ENCODE results near the gene AACS. TPM values are rescaled to one million over a fixed set of nuclear protein-coding genes. Genes with fewer than 3 reads are reported as not detected.
"Not testable (repeated sequence)": the region's sequence is repeated elsewhere in the genome, so short reads cannot be mapped to it uniquely, and the experiment has no call there.

AACS gene
- total and polyA plus RNA-seq, 2 experiments from 2014 or later = 24.2 to 33.2 TPM

DNA sequence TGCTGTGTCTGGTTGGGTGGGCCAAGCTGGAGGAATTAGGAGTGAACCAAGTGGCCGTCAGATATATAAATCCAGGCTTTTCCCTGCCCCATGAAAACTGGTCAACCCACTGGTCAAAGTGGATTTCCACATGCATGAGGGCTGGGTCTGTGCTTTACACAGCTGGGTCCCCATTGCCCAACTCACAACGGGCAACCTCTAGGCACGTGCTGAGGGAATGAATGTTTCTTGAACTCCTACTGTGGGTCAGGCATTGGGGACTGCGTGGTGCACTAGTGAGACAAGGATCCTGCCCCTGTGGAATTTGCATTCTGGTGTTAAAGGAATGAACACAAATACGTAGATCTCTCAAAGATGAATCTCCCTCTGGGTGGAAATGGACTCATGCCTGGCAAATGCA lies 7.5 kb upstream of the AACS start:
- TF ChIP-seq, protein P1, sequence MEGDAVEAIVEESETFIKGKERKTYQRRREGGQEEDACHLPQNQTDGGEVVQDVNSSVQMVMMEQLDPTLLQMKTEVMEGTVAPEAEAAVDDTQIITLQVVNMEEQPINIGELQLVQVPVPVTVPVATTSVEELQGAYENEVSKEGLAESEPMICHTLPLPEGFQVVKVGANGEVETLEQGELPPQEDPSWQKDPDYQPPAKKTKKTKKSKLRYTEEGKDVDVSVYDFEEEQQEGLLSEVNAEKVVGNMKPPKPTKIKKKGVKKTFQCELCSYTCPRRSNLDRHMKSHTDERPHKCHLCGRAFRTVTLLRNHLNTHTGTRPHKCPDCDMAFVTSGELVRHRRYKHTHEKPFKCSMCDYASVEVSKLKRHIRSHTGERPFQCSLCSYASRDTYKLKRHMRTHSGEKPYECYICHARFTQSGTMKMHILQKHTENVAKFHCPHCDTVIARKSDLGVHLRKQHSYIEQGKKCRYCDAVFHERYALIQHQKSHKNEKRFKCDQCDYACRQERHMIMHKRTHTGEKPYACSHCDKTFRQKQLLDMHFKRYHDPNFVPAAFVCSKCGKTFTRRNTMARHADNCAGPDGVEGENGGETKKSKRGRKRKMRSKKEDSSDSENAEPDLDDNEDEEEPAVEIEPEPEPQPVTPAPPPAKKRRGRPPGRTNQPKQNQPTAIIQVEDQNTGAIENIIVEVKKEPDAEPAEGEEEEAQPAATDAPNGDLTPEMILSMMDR (IDR thresholded peaks at IDR 0.05; ENCODE audit: poor library complexity) = no peak
- TF ChIP-seq EZH2phosphoT487 (IDR thresholded peaks at IDR 0.05; ENCODE audit: low read depth, severe bottlenecking, unreplicated experiment) = no peak
- TF ChIP-seq EZH2 (IDR thresholded peaks at IDR 0.05; ENCODE audit: borderline replicate concordance) = no peak
- Histone ChIP-seq H3K27me3 (no peaks in the 10 kb centered on the region), H3K4me2 (no peak overlapping the region), H3K4me3 (no peak overlapping the region), H3K27ac (no peak overlapping the region), H3K4me1 (ENCODE audit: insufficient read depth) (no peaks in the 10 kb centered on the region), H3K9me2 (replicated peaks; ENCODE audit: insufficient read depth) (no peaks in the 10 kb centered on the region), H2AFZ (no peak overlapping the region), H3K9me3 (ENCODE audit: low read depth) (no peaks in the 10 kb centered on the region), H3K79me2 (no peaks in the 10 kb centered on the region), H3K36me3 (replicated peaks; ENCODE audit: insufficient read depth, low read depth) (no peaks in the 10 kb centered on the region), H4K20me1 (ENCODE audit: insufficient read depth, poor library complexity, severe bottlenecking) (no peaks in the 10 kb centered on the region)
- DNase-seq (ENCODE audit: low spot score) = no peak
- WGBS (ENCODE audit: low lambda C conversion rate, missing lambda C conversion rate) = 85% methylated on average over 5 of the region's 5 CpGs

DNA sequence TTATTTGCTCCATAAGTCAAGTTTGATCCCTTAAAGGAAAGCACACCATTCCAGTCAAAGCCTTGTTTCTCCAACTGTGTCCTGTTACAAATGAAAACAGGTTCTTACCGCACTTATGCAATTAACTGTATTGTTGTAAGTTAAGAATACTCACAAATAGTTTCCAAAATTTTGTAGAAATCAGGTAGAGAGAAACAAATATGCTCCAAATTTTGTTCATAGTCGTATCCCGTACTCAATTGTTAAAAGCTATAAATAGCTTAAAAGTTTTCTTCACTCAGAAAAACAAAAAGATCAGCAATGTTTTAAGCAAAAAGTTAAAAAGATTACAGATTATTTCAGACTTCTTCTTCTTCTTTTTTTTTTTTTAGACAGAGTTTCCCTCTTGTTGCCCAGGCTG lies 4.0 kb upstream of the AACS start:
- Histone ChIP-seq H3K9me2 (replicated peaks; ENCODE audit: insufficient read depth) (no peaks in the 10 kb centered on the region), H3K27me3 (no peaks in the 10 kb centered on the region), H3K4me2 (no peak overlapping the region), H3K79me2 (peaks cover 7% of the 10 kb centered on the region), H3K4me3 (no peak overlapping the region), H3K9me3 (ENCODE audit: low read depth) (no peaks in the 10 kb centered on the region), H3K27ac (no peak overlapping the region), H2AFZ (no peak overlapping the region), H3K4me1 (ENCODE audit: insufficient read depth) (peaks cover 4% of the 10 kb centered on the region), H4K20me1 (ENCODE audit: insufficient read depth, poor library complexity, severe bottlenecking) (no peaks in the 10 kb centered on the region), H3K36me3 (replicated peaks; ENCODE audit: insufficient read depth, low read depth) (no peaks in the 10 kb centered on the region)
- DNase-seq (ENCODE audit: low spot score) = no peak
- 97% methylated on average over 3 of the region's 3 CpGs for WGBS (ENCODE audit: low lambda C conversion rate, missing lambda C conversion rate)
- TF ChIP-seq EZH2phosphoT487 (IDR thresholded peaks at IDR 0.05; ENCODE audit: low read depth, severe bottlenecking, unreplicated experiment) (no peak), EZH2 (IDR thresholded peaks at IDR 0.05; ENCODE audit: borderline replicate concordance) (no peak)
- TF ChIP-seq, protein P1 (IDR thresholded peaks at IDR 0.05; ENCODE audit: poor library complexity) = no peak

DNA sequence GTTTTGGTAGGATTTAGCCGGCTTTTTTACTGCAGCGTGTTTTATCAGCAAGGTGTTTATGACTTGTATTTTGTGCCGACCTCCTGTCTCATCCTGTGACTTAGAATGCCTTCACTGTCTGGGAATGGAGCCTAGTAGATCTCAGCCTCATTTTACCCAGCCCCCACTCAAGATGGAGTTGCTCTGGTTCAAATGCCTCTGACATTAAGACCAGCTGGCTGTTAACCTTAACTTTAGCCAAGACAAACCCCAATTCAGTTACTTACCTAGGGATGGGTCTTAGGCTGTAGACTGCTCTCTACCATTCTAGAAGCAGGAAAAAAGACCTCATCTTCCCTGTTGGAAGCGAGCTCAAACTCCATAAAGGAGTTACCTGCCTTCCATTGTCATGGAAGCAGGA lies 1.7 kb upstream of the AACS start:
- H3K9me3 ChIP-seq (ENCODE audit: low read depth) = not testable (repeated sequence)

DNA sequence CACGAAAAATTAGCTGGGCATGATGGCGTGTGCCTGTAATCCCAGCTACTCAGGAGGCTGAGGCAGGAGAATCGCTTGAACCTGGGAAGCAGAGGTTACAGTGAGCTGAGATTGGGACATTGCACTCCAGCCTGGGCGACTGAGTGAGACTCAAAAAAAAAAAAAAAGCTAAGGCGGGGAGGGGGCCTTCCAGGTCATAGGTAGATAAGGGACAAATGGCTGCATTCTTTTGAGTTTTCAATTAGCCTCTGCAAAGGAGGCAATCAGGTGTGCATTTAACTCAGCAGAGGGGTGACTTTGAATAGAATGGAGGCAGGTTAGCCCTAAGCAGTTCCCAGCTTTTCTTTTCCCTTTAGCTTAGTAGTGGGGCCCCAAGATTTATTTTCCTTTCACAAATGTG lies 743 bp upstream of the AACS start:
- no peak for TF ChIP-seq EZH2 (IDR thresholded peaks at IDR 0.05; ENCODE audit: borderline replicate concordance)
- TF ChIP-seq, protein P1 (IDR thresholded peaks at IDR 0.05; ENCODE audit: poor library complexity) = no peak
- TF ChIP-seq EZH2phosphoT487 (IDR thresholded peaks at IDR 0.05; ENCODE audit: low read depth, severe bottlenecking, unreplicated experiment) = no peak
- 61% methylated on average over 5 of the region's 5 CpGs for WGBS (ENCODE audit: low lambda C conversion rate, missing lambda C conversion rate)

More for the DNA sequence above, 1.7 kb upstream of the AACS start:
- H3K4me1 ChIP-seq (ENCODE audit: insufficient read depth); H4K20me1 ChIP-seq (ENCODE audit: insufficient read depth, poor library complexity, severe bottlenecking); H3K4me3 ChIP-seq; H3K36me3 ChIP-seq (replicated peaks; ENCODE audit: insufficient read depth, low read depth); H3K27ac ChIP-seq; H3K4me2 ChIP-seq; DNase-seq (ENCODE audit: low spot score); H3K27me3 ChIP-seq; H2AFZ ChIP-seq; H3K9me2 ChIP-seq (replicated peaks; ENCODE audit: insufficient read depth): not testable (repeated sequence)
- 88% methylated on average over 4 of the region's 4 CpGs for WGBS (ENCODE audit: low lambda C conversion rate, missing lambda C conversion rate)
- peaks cover 27% of the 10 kb centered on the region for H3K79me2 ChIP-seq

More for the DNA sequence above, 743 bp upstream of the AACS start:
- no peak overlapping the region for H3K4me3 ChIP-seq
- H3K79me2 ChIP-seq = peaks cover 29% of the 10 kb centered on the region
- peak overlapping the region; percentile 87 for H2AFZ ChIP-seq
- H3K36me3 ChIP-seq (replicated peaks; ENCODE audit: insufficient read depth, low read depth) = no peaks in the 10 kb centered on the region
- peak overlapping the region; percentile 14 for H3K27ac ChIP-seq
- H4K20me1 ChIP-seq (ENCODE audit: insufficient read depth, poor library complexity, severe bottlenecking) = peaks cover 3% of the 10 kb centered on the region
- DNase-seq (ENCODE audit: low spot score) = no peak
- H3K4me1 ChIP-seq (ENCODE audit: insufficient read depth) = peaks cover 4% of the 10 kb centered on the region
- H3K9me2 ChIP-seq (replicated peaks; ENCODE audit: insufficient read depth) = no peaks in the 10 kb centered on the region
- no peaks in the 10 kb centered on the region for H3K9me3 ChIP-seq (ENCODE audit: low read depth)
- H3K27me3 ChIP-seq = no peaks in the 10 kb centered on the region
- peak overlapping the region; percentile 93 for H3K4me2 ChIP-seq

All from hepatocyte (in vitro differentiated cells).